Activated CD4-positive, alpha-beta T cell treated with anti-CD3 and anti-CD28 coated beads, Interleukin-2, amount 10 ng/mL, durations not matched to agents 24 days and 14 days (primary cell): ENCODE measurements around the gene THTPA. TPM values are rescaled to one million over a fixed set of nuclear protein-coding genes. Genes with fewer than 3 reads are reported as not detected.
"Not testable (repeated sequence)": the region's sequence is repeated elsewhere in the genome, so short reads cannot be mapped to it uniquely, and the experiment has no call there.

ENCODE experiments used
- DNase-seq: peaks from one replicate; pipeline ENCODE4 v3.0.0; 2022
- H3K27ac Mint-ChIP-seq: one replicate; pipeline ENCODE4 v1.8.0; 2022; ENCODE audit warnings: mild to moderate bottlenecking, mixed read lengths
- H3K27me3 Mint-ChIP-seq: one replicate; pipeline ENCODE4 v1.8.0; 2022; ENCODE audit warnings: mixed read lengths
- H3K36me3 Mint-ChIP-seq: one replicate; pipeline ENCODE4 v1.8.0; 2022; ENCODE audit warnings: low read depth, mild to moderate bottlenecking, mixed read lengths
- H3K4me1 Mint-ChIP-seq: one replicate; pipeline ENCODE4 v1.8.0; 2021; ENCODE audit warnings: mixed read lengths
- H3K4me3 Mint-ChIP-seq: one replicate; pipeline ENCODE4 v1.8.0; 2022; ENCODE audit warnings: mild to moderate bottlenecking, moderate library complexity, mixed read lengths
- H3K9me3 Mint-ChIP-seq: one replicate; pipeline ENCODE4 v1.8.0; 2021; ENCODE audit warnings: mixed read lengths
- intact Hi-C: fragments of 100-400 bp; cut with micrococcal nuclease; formaldehyde crosslinking; loops from one replicate; pipeline ENCODE4 v1.15.1; 2023
- total RNA-seq: library from RNA; stranded (reverse); gene quantifications from 2 replicates; pipeline ENCODE4 v1.2.3, GENCODE V29; 2022

The THTPA gene
- total RNA-seq, 1 donor from 2014 or later: 14.5 TPM

- peaks cover 5% of the 10 kb centered on the region for H3K36me3 Mint-ChIP-seq
- peaks cover 20% of the 10 kb centered on the region for H3K4me1 Mint-ChIP-seq
- H3K9me3 Mint-ChIP-seq: peaks cover 10% of the 10 kb centered on the region
- H3K4me3 Mint-ChIP-seq: no peak overlapping the region
- no peaks in the 10 kb centered on the region for H3K27me3 Mint-ChIP-seq
- no peak overlapping the region for H3K27ac Mint-ChIP-seq
- intact Hi-C loops: no loop called here
- DNase-seq: no peak
Measured at GRCh38 chr14:23604675-23605170, 48.7 kb downstream of the THTPA start.

DNA sequence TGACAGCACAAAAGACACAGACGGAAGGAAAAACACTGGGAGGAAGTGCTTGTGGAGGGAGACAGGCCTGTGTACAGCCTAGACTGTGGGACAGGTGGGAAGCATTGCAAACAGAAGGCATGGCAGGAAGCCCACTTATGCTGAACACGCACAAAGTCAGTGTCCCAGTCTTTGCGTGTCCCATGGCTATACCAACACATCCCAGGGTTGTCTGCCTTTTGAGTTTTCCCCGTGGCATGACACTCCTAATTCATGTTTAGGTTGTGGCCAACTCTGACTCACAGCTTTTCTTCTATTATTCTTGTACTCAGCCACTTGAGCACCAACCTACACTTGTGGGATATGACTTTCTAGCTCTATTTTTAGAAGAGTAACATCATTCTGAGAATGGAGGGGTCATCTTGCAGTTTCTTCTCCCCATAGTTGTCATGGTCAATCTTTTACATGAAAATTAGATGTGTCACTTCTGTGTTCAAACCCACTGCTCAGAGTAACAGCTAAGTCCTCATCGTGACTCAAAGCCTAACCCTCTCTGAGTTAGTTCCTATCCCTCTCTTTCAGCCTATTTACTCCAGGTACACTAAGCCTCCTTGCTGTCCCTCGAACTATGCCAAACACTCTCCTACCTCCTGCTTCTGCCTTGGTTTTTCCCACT, 50.0 kb downstream of the THTPA start:
- Mint-ChIP-seq H3K9me3 (peaks cover 10% of the 10 kb centered on the region), H3K27ac (peak overlapping the region; percentile 82), H3K4me3 (peak overlapping the region; percentile 2), H3K27me3 (no peaks in the 10 kb centered on the region), H3K36me3 (peaks cover 7% of the 10 kb centered on the region), H3K4me1 (peaks cover 29% of the 10 kb centered on the region)
- peak; percentile 58 for DNase-seq
- intact Hi-C loops: loop anchor here (1.0 kb wide), 1 partner anchor 271 kb away; no protein-coding TSS in a partner anchor

DNA sequence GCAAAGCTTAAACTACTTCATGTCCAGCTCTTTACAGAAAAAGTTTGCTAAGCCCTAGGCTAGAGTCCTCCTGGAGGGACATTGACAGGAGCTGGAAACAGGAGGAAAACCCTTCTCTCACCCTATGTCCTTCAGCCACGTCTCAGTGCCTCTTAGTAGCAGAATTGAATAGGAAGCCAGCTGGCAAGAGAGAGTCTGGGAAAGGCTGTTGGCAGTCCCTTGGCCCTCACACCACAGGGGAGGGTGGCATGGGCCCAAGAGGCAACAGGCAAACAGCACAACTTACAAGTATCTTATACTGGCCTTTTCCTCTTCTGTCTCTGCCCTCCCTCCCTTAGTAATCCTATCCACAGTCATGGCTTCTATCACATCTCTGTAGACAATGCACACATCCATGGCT, 52.4 kb downstream of the THTPA start:
- H3K27me3 Mint-ChIP-seq: no peaks in the 10 kb centered on the region
- H3K36me3 Mint-ChIP-seq: peaks cover 7% of the 10 kb centered on the region
- H3K27ac Mint-ChIP-seq: no peak overlapping the region
- no peak for DNase-seq
- no peak overlapping the region for H3K4me3 Mint-ChIP-seq
- H3K9me3 Mint-ChIP-seq: peaks cover 10% of the 10 kb centered on the region
- H3K4me1 Mint-ChIP-seq: peaks cover 32% of the 10 kb centered on the region
- intact Hi-C loops: no loop called here

- peaks cover 7% of the 10 kb centered on the region for H3K36me3 Mint-ChIP-seq
- peak overlapping the region; percentile 35 for H3K27ac Mint-ChIP-seq
Measured at GRCh38 chr14:23609001-23609400, 52.9 kb downstream of the THTPA start.

GRCh38 chr14:23609411-23610089, 53.5 kb downstream of the THTPA start:
- intact Hi-C loops, H3K27me3 Mint-ChIP-seq, H3K9me3 Mint-ChIP-seq, H3K36me3 Mint-ChIP-seq, H3K4me3 Mint-ChIP-seq, DNase-seq: not testable (repeated sequence)
- Mint-ChIP-seq H3K4me1 (peaks cover 32% of the 10 kb centered on the region), H3K27ac (peak overlapping the region; percentile 81)

More at GRCh38 chr14:23609001-23609400, 52.9 kb downstream of the THTPA start:
- no peak overlapping the region for H3K4me3 Mint-ChIP-seq
- intact Hi-C loops: no loop called here
- no peaks in the 10 kb centered on the region for H3K27me3 Mint-ChIP-seq
- DNase-seq: no peak
- peaks cover 32% of the 10 kb centered on the region for H3K4me1 Mint-ChIP-seq
- peaks cover 10% of the 10 kb centered on the region for H3K9me3 Mint-ChIP-seq

Other genes with a start within 250 kb of the THTPA start
- 5.6 and 5.7 TPM in 2 replicates for gene BCL2L2, start 249.4 kb upstream of the THTPA start, total RNA-seq
- 277 and 278 TPM in 2 replicates for gene PABPN1, start 234.8 kb upstream of the THTPA start, total RNA-seq
- 2.0 and 2.3 TPM in 2 replicates for gene SLC22A17, start 203.4 kb upstream of the THTPA start, total RNA-seq
- not detected in 2 replicates for gene EFS, start 191.1 kb upstream of the THTPA start, total RNA-seq
- gene IL25, start 183.5 kb upstream of the THTPA start, total RNA-seq: not detected in 2 replicates
- not detected in 2 replicates for gene CMTM5, start 179.2 kb upstream of the THTPA start, total RNA-seq
- 0.17 and 0.23 TPM in 2 replicates for gene MYH6, start 148.0 kb upstream of the THTPA start, total RNA-seq
- not detected in 2 replicates for gene MYH7, start 120.6 kb upstream of the THTPA start, total RNA-seq
- gene NGDN, start 86.6 kb upstream of the THTPA start, total RNA-seq: 78.6 and 79.2 TPM in 2 replicates
- gene ZFHX2, start 4.5 kb upstream of the THTPA start, total RNA-seq: 1.8 and 2.8 TPM in 2 replicates
- 135 and 142 TPM in 2 replicates for gene AP1G2, start 11.5 kb downstream of the THTPA start, total RNA-seq
- not detected in 2 replicates for gene JPH4, start 22.5 kb downstream of the THTPA start, total RNA-seq
- gene DHRS2, start 80.1 kb downstream of the THTPA start, total RNA-seq: 2.4 and 3.1 TPM in 2 replicates